Measurements from ENCODE around the gene PPP1R13B. TPM values are rescaled to one million over a fixed set of nuclear protein-coding genes. Genes with fewer than 3 reads are reported as not detected.

The PPP1R13B gene
- total and polyA plus RNA-seq, 2 experiments from 2014 or later, result 9.4 to 20.2 TPM

- Histone ChIP-seq H3K27me3 (no peaks in the 10 kb centered on the region), H3K4me1 (ENCODE audit: insufficient read depth) (no peaks in the 10 kb centered on the region), H4K20me1 (ENCODE audit: insufficient read depth, poor library complexity, severe bottlenecking) (no peaks in the 10 kb centered on the region), H3K4me3 (no peak overlapping the region), H3K36me3 (replicated peaks; ENCODE audit: insufficient read depth, low read depth) (no peaks in the 10 kb centered on the region), H3K79me2 (no peaks in the 10 kb centered on the region), H3K9me2 (replicated peaks; ENCODE audit: insufficient read depth) (no peaks in the 10 kb centered on the region), H2AFZ (no peak overlapping the region), H3K9me3 (ENCODE audit: low read depth) (no peaks in the 10 kb centered on the region), H3K27ac (no peak overlapping the region), H3K4me2 (no peak overlapping the region)
- TF ChIP-seq CTCF (IDR thresholded peaks at IDR 0.05; ENCODE audit: poor library complexity) (no peak), EZH2phosphoT487 (IDR thresholded peaks at IDR 0.05; ENCODE audit: low read depth, severe bottlenecking, unreplicated experiment) (no peak), EZH2 (IDR thresholded peaks at IDR 0.05; ENCODE audit: borderline replicate concordance) (no peak)
- WGBS (ENCODE audit: low lambda C conversion rate, missing lambda C conversion rate), result 88% methylated on average over 10 of the region's 10 CpGs
- no peak for DNase-seq (ENCODE audit: low spot score)
Observed at GRCh38 chr14:103868242-103868897, 21.0 kb upstream of the PPP1R13B start.

- Histone ChIP-seq H3K79me2 (no peaks in the 10 kb centered on the region), H3K4me3 (no peak overlapping the region), H3K9me2 (replicated peaks; ENCODE audit: insufficient read depth) (no peaks in the 10 kb centered on the region), H3K36me3 (replicated peaks; ENCODE audit: insufficient read depth, low read depth) (no peaks in the 10 kb centered on the region), H2AFZ (no peak overlapping the region), H4K20me1 (ENCODE audit: insufficient read depth, poor library complexity, severe bottlenecking) (no peaks in the 10 kb centered on the region), H3K27ac (no peak overlapping the region), H3K4me1 (ENCODE audit: insufficient read depth) (no peaks in the 10 kb centered on the region), H3K27me3 (no peaks in the 10 kb centered on the region), H3K4me2 (no peak overlapping the region), H3K9me3 (ENCODE audit: low read depth) (no peaks in the 10 kb centered on the region)
- 60% methylated on average over 10 of the region's 10 CpGs for WGBS (ENCODE audit: low lambda C conversion rate, missing lambda C conversion rate)
- TF ChIP-seq CTCF (IDR thresholded peaks at IDR 0.05; ENCODE audit: poor library complexity), result no peak
- TF ChIP-seq EZH2 (IDR thresholded peaks at IDR 0.05; ENCODE audit: borderline replicate concordance), result no peak
- no peak for TF ChIP-seq EZH2phosphoT487 (IDR thresholded peaks at IDR 0.05; ENCODE audit: low read depth, severe bottlenecking, unreplicated experiment)
- no peak for DNase-seq (ENCODE audit: low spot score)
Observed at GRCh38 chr14:103867523-103867953, 20.2 kb upstream of the PPP1R13B start.

- Histone ChIP-seq H3K36me3 (replicated peaks; ENCODE audit: insufficient read depth, low read depth) (no peaks in the 10 kb centered on the region), H3K27me3 (no peaks in the 10 kb centered on the region), H3K27ac (no peak overlapping the region), H3K4me1 (ENCODE audit: insufficient read depth) (no peaks in the 10 kb centered on the region), H3K9me3 (ENCODE audit: low read depth) (no peaks in the 10 kb centered on the region), H3K9me2 (replicated peaks; ENCODE audit: insufficient read depth) (no peaks in the 10 kb centered on the region), H3K4me3 (no peak overlapping the region), H4K20me1 (ENCODE audit: insufficient read depth, poor library complexity, severe bottlenecking) (no peaks in the 10 kb centered on the region), H3K79me2 (no peaks in the 10 kb centered on the region), H3K4me2 (no peak overlapping the region), H2AFZ (no peak overlapping the region)
- no peak for TF ChIP-seq EZH2 (IDR thresholded peaks at IDR 0.05; ENCODE audit: borderline replicate concordance)
- no peak for TF ChIP-seq CTCF (IDR thresholded peaks at IDR 0.05; ENCODE audit: poor library complexity)
- TF ChIP-seq EZH2phosphoT487 (IDR thresholded peaks at IDR 0.05; ENCODE audit: low read depth, severe bottlenecking, unreplicated experiment), result no peak
- 84% methylated on average over 10 of the region's 10 CpGs for WGBS (ENCODE audit: low lambda C conversion rate, missing lambda C conversion rate)
- no peak for DNase-seq (ENCODE audit: low spot score)
Observed at GRCh38 chr14:103867020-103867419, 19.6 kb upstream of the PPP1R13B start.
